NCI-H526 (cell line): ENCODE measurements around the gene CHMP5.

ENCODE experiments used
- DNase-seq, 2 experiments: peaks; one replicate each; lab custom pipeline; 2025; lab: John Stamatoyannopoulos, UW

The CHMP5 gene

GRCh38 chr9:33264473-33265177, at the start of gene CHMP5, which contains the start of gene BAG1:
TSS of gene CHMP5 (plus strand) at chr9:33265049. CDS start at chr9:33265079, 30 bp downstream.
TSS of gene BAG1 (minus strand) at chr9:33264708.
- peak; percentile 96 to 99 for DNase-seq

GRCh38 chr9:33220681-33221567, 43.9 kb upstream of the CHMP5 start:
- DNase-seq = no peak

- no peak for DNase-seq
These were observed 43.3 kb upstream of the CHMP5 start for GRCh38 chr9:33221568-33221884.

GRCh38 chr9:33222031-33222430, 42.8 kb upstream of the CHMP5 start:
- DNase-seq = no peak

GRCh38 chr9:33223696-33224095, 41.2 kb upstream of the CHMP5 start:
- DNase-seq = no peak

GRCh38 chr9:33225319-33226147, 39.3 kb upstream of the CHMP5 start:
- peak; percentile 34 to 75 for DNase-seq

- no peak for DNase-seq
These were observed 37.8 kb upstream of the CHMP5 start for GRCh38 chr9:33227008-33227398.

GRCh38 chr9:33227741-33228140, 37.1 kb upstream of the CHMP5 start:
- no peak for DNase-seq

- DNase-seq = no peak
These were observed 36.2 kb upstream of the CHMP5 start for GRCh38 chr9:33228606-33229005.

GRCh38 chr9:33229359-33230114, 35.3 kb upstream of the CHMP5 start:
- no peak for DNase-seq

GRCh38 chr9:33230756-33231622, 33.9 kb upstream of the CHMP5 start:
- no peak for DNase-seq

GRCh38 chr9:33231623-33231942, 33.3 kb upstream of the CHMP5 start:
- no peak for DNase-seq

- DNase-seq = no peak
These were observed 32.0 kb upstream of the CHMP5 start for GRCh38 chr9:33232815-33233214.

GRCh38 chr9:33233626-33234342, 31.1 kb upstream of the CHMP5 start:
- DNase-seq = no peak

GRCh38 chr9:33234511-33235467, 30.1 kb upstream of the CHMP5 start:
- no peak for DNase-seq

GRCh38 chr9:33236571-33236970, 28.3 kb upstream of the CHMP5 start:
- no peak for DNase-seq

- DNase-seq = no peak
These were observed 24.9 kb upstream of the CHMP5 start, which contains the start of gene SPINK4 for GRCh38 chr9:33239921-33240320. TSS of gene SPINK4 (plus strand) at chr9:33240167. CDS start at chr9:33240209, 42 bp downstream.

GRCh38 chr9:33241298-33241697, 23.6 kb upstream of the CHMP5 start:
- DNase-seq = no peak

- DNase-seq = no peak
These were observed 22.2 kb upstream of the CHMP5 start for GRCh38 chr9:33242609-33243134.
